Smooth muscle cell of the pulmonary artery (primary cell): ENCODE data around the gene PGBD5. TPM values are rescaled to one million over a fixed set of nuclear protein-coding genes. Genes with fewer than 3 reads are reported as not detected.

ENCODE experiments used
- total RNA-seq: library from RNA; depleted of rRNA; stranded (reverse); fragments of >200 nt; gene quantifications from 2 replicates; pipeline ENCODE4 v1.2.3, GENCODE V29; 2014

Gene PGBD5, protein sequence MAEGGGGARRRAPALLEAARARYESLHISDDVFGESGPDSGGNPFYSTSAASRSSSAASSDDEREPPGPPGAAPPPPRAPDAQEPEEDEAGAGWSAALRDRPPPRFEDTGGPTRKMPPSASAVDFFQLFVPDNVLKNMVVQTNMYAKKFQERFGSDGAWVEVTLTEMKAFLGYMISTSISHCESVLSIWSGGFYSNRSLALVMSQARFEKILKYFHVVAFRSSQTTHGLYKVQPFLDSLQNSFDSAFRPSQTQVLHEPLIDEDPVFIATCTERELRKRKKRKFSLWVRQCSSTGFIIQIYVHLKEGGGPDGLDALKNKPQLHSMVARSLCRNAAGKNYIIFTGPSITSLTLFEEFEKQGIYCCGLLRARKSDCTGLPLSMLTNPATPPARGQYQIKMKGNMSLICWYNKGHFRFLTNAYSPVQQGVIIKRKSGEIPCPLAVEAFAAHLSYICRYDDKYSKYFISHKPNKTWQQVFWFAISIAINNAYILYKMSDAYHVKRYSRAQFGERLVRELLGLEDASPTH
- total RNA-seq: 0.17 and 0.20 TPM in 2 replicates

DNA sequence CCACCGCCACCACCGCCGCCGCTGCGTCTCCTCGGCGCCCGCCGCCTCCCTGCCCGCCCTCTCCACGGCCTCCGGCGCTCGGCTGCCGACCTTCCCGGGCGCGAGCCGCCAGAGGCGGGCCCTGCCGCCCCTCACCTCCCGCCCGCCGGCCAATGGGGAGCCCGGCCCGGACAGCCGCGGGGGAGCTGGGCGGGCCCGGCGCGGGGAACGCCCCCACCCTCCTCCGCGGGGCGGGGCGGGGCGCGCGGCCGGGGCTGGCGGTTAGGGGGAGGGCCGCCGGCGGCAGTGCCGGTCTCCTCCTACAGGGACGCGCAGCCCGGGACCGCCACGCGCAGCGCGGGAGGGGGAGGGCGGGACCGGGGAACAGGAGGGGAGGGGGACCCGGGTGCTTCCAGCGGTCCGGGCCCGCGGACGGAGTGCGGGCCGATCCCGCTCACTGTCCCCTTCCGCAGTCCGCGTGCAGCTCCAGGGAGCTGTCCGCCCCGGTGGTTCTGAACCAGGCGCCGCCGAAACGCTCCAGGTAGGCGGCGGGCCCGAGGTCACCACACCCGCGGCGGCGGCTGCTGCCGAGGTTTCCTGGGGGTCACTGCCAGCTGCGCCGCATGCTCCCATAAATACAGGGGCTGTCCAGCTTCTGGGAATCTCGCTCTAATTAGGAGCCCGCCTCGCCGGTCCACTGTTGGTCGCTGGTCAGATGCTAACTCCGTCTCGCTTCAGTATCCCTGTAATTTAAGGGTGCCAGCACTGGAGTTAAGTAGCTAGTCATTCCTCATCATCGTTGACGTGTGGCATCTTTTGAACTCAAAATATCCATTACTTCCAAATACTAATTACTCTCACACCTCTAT is at the start of gene PGBD5:
PGBD5 (minus strand) TSS at position 87 of the 848 bp plus-strand sequence. CDS start 404 bp downstream, outside the sequence.

Other genes with a start within 250 kb of the PGBD5 start
- 16.9 TPM in 2 replicates for gene COG2, start 216.1 kb upstream of the PGBD5 start, total RNA-seq